CD4-positive, alpha-beta T cell treated with Interleukin-17A for 4 hours (primary cell): ENCODE results near the gene CIB1.
"Not testable (repeated sequence)": the region's sequence is repeated elsewhere in the genome, so short reads cannot be mapped to it uniquely, and the experiment has no call there.

Source experiments
- DNase-seq: peaks from one replicate; pipeline ENCODE4 v3.0.0-alpha.2; 2020; ENCODE audit warnings: mixed read lengths

Gene CIB1

GRCh38 chr15:90233387-90234095 lies at the start of gene CIB1:
TSS of gene CIB1 (minus strand) at chr15:90233941. CDS start at chr15:90233885, 56 bp downstream.
- peak; percentile 97 for DNase-seq

GRCh38 chr15:90281637-90282036 lies 47.9 kb upstream of the CIB1 start:
- not testable (repeated sequence) for DNase-seq

- DNase-seq = not testable (repeated sequence)
These were observed 47.0 kb upstream of the CIB1 start for GRCh38 chr15:90280743-90281142.

- not testable (repeated sequence) for DNase-seq
These were observed 44.7 kb upstream of the CIB1 start for GRCh38 chr15:90278467-90278866.

- no peak for DNase-seq
These were observed 37.9 kb upstream of the CIB1 start for GRCh38 chr15:90271459-90272166.

- DNase-seq = no peak
These were observed 36.9 kb upstream of the CIB1 start for GRCh38 chr15:90270502-90271150.

- DNase-seq = no peak
These were observed 34.7 kb upstream of the CIB1 start for GRCh38 chr15:90268415-90268814.

- peak; percentile 19 for DNase-seq
These were observed 32.7 kb upstream of the CIB1 start for GRCh38 chr15:90266485-90266884.

- DNase-seq = peak; percentile 56
These were observed 32.3 kb upstream of the CIB1 start for GRCh38 chr15:90266061-90266431.

GRCh38 chr15:90265271-90266060 lies 31.7 kb upstream of the CIB1 start, which contains the start of gene NGRN:
TSS of gene NGRN (plus strand) at chr15:90265672. CDS start at chr15:90265713, 41 bp downstream.
- DNase-seq = peak; percentile 93

- DNase-seq = peak; percentile 27
These were observed 30.9 kb upstream of the CIB1 start for GRCh38 chr15:90264671-90265070.

- no peak for DNase-seq
These were observed 28.7 kb upstream of the CIB1 start for GRCh38 chr15:90262426-90262825.

GRCh38 chr15:90261811-90262210 lies 28.1 kb upstream of the CIB1 start:
- no peak for DNase-seq

GRCh38 chr15:90260731-90261130 lies 27.0 kb upstream of the CIB1 start:
- DNase-seq = not testable (repeated sequence)

- no peak for DNase-seq
These were observed 25.8 kb upstream of the CIB1 start for GRCh38 chr15:90259524-90259923.

- DNase-seq = no peak
These were observed 24.0 kb upstream of the CIB1 start for GRCh38 chr15:90257776-90258175.

GRCh38 chr15:90249203-90249863 lies 15.6 kb upstream of the CIB1 start, which contains the start of gene TTLL13:
TSS of gene TTLL13 (plus strand) at chr15:90249556. CDS start at chr15:90250631, 1,075 bp downstream.
- peak; percentile 80 for DNase-seq

- no peak for DNase-seq
These were observed 15.1 kb upstream of the CIB1 start for GRCh38 chr15:90248789-90249202.

GRCh38 chr15:90243943-90244639 lies 10.3 kb upstream of the CIB1 start:
- DNase-seq = no peak

- DNase-seq = no peak
These were observed 7.8 kb upstream of the CIB1 start for GRCh38 chr15:90241343-90242192.

GRCh38 chr15:90240856-90241255 lies 7.1 kb upstream of the CIB1 start:
- no peak for DNase-seq
